ENCODE measurements around the gene PNPLA6. TPM values are rescaled to one million over a fixed set of nuclear protein-coding genes. Genes with fewer than 3 reads are reported as not detected.

Gene PNPLA6
- total and polyA plus RNA-seq, 2 experiments from 2014 or later: 43.0 to 50.5 TPM

DNA sequence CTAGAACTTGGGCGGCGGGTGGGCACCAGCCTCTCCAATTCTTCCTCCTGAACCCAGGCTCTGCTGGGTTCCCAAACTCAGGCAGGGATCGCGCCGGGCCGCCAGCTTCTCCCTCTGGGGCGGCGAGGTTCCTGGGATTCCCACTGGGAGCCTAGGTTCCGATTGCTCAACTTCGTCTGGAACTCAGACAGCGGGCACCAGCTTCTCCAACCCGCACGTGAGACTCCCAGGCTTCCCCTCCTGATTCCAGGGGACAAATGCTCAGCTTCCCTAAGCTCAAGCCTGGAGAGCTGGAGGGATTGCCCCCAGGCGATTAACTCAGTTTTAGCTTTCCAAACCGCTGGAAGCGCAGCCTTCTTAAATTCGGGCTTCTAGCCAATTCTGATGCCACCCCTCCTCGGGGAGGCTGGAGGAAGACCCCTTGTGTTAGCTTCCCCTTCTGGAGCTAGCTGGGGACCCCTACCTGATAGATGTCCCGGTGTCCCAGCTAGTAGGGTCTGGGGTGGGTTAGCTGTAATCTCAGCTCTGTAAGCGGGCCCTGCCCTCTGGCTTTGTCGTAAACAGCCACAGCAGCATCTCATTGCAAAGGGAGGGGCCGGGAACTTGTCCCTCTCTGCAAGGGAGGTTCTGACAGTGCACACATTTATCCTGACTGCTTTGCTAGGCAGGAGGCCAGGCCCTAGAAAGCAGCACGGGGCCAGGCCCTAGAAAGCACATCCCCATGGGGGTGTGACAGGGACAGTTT lies 12.4 kb upstream of the PNPLA6 start:
- H3K9me3 ChIP-seq (ENCODE audit: low read depth): no peaks in the 10 kb centered on the region
- no peaks in the 10 kb centered on the region for H4K20me1 ChIP-seq (ENCODE audit: insufficient read depth, poor library complexity, severe bottlenecking)
- H3K4me3 ChIP-seq: peak overlapping the region; percentile 53
- no peaks in the 10 kb centered on the region for H3K9me2 ChIP-seq (replicated peaks; ENCODE audit: insufficient read depth)
- WGBS (ENCODE audit: low lambda C conversion rate, missing lambda C conversion rate): 18% methylated on average over 23 of the region's 23 CpGs
- H3K79me2 ChIP-seq: peaks cover 13% of the 10 kb centered on the region
- no peak overlapping the region for H3K27ac ChIP-seq
- TF ChIP-seq, protein P1, sequence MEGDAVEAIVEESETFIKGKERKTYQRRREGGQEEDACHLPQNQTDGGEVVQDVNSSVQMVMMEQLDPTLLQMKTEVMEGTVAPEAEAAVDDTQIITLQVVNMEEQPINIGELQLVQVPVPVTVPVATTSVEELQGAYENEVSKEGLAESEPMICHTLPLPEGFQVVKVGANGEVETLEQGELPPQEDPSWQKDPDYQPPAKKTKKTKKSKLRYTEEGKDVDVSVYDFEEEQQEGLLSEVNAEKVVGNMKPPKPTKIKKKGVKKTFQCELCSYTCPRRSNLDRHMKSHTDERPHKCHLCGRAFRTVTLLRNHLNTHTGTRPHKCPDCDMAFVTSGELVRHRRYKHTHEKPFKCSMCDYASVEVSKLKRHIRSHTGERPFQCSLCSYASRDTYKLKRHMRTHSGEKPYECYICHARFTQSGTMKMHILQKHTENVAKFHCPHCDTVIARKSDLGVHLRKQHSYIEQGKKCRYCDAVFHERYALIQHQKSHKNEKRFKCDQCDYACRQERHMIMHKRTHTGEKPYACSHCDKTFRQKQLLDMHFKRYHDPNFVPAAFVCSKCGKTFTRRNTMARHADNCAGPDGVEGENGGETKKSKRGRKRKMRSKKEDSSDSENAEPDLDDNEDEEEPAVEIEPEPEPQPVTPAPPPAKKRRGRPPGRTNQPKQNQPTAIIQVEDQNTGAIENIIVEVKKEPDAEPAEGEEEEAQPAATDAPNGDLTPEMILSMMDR (IDR thresholded peaks at IDR 0.05; ENCODE audit: poor library complexity): no peak
- TF ChIP-seq EZH2 (IDR thresholded peaks at IDR 0.05; ENCODE audit: borderline replicate concordance) (no peak), EZH2phosphoT487 (IDR thresholded peaks at IDR 0.05; ENCODE audit: low read depth, severe bottlenecking, unreplicated experiment) (no peak)
- peak; percentile 46 for DNase-seq (ENCODE audit: low spot score)
- H2AFZ ChIP-seq: peak overlapping the region; percentile 59
- no peaks in the 10 kb centered on the region for H3K36me3 ChIP-seq (replicated peaks; ENCODE audit: insufficient read depth, low read depth)
- peaks cover 16% of the 10 kb centered on the region for H3K4me1 ChIP-seq (ENCODE audit: insufficient read depth)
- peak overlapping the region; percentile 93 for H3K4me2 ChIP-seq
- H3K27me3 ChIP-seq: no peaks in the 10 kb centered on the region

GRCh38 chr19:7524523-7524922 lies 11.0 kb upstream of the PNPLA6 start:
- Histone ChIP-seq H3K4me1 (ENCODE audit: insufficient read depth) (peaks cover 16% of the 10 kb centered on the region), H3K9me3 (ENCODE audit: low read depth) (no peaks in the 10 kb centered on the region), H3K4me3 (no peak overlapping the region), H3K4me2 (no peak overlapping the region), H3K9me2 (replicated peaks; ENCODE audit: insufficient read depth) (no peaks in the 10 kb centered on the region), H3K79me2 (peaks cover 12% of the 10 kb centered on the region), H3K36me3 (replicated peaks; ENCODE audit: insufficient read depth, low read depth) (no peaks in the 10 kb centered on the region), H4K20me1 (ENCODE audit: insufficient read depth, poor library complexity, severe bottlenecking) (no peaks in the 10 kb centered on the region), H3K27me3 (no peaks in the 10 kb centered on the region), H2AFZ (no peak overlapping the region), H3K27ac (no peak overlapping the region)
- DNase-seq (ENCODE audit: low spot score): no peak
- TF ChIP-seq EZH2 (IDR thresholded peaks at IDR 0.05; ENCODE audit: borderline replicate concordance) (no peak), EZH2phosphoT487 (IDR thresholded peaks at IDR 0.05; ENCODE audit: low read depth, severe bottlenecking, unreplicated experiment) (no peak)
- TF ChIP-seq, protein P1 (IDR thresholded peaks at IDR 0.05; ENCODE audit: poor library complexity): no peak
- 98% methylated on average over 5 of the region's 5 CpGs for WGBS (ENCODE audit: low lambda C conversion rate, missing lambda C conversion rate)

DNA sequence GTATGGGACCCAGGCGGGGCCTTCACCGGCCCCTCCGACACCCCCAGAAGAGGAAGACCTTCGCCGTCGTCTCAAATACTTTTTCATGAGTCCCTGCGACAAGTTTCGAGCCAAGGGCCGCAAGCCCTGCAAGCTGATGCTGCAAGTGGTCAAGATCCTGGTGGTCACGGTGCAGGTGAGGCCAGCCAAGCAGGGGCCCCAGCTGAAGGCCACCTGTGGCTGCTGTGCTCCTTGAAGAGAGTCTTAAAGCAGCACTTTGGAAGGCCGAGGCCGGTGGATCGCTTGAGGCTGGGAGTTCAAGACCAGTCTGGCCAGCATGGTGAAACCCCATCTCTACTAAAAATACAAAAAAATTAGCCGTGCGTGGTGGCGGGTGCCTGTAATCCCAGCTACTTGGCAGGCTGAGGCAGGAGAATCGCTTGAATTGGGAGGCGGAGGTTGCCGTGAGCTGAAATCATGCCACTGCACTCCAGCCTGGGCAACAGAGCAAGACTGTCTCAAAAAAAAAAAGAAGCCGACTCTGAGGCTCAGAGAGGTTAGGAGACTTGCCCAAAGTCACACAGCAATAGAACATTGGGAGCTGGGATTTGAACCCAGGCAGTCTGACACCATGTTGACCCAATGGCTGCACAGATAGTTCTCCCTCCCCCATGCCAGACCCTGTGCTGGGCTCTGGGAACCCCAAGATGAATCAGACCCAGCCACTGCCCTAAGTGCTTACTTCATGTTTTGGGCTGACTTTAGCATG lies 10.4 kb upstream of the PNPLA6 start:
- H3K4me3 ChIP-seq: no peak overlapping the region
- H3K36me3 ChIP-seq (replicated peaks; ENCODE audit: insufficient read depth, low read depth): no peaks in the 10 kb centered on the region
- H3K79me2 ChIP-seq: peaks cover 12% of the 10 kb centered on the region
- H3K9me3 ChIP-seq (ENCODE audit: low read depth): no peaks in the 10 kb centered on the region
- peaks cover 16% of the 10 kb centered on the region for H3K4me1 ChIP-seq (ENCODE audit: insufficient read depth)
- no peak overlapping the region for H3K4me2 ChIP-seq
- DNase-seq (ENCODE audit: low spot score): no peak
- H4K20me1 ChIP-seq (ENCODE audit: insufficient read depth, poor library complexity, severe bottlenecking): no peaks in the 10 kb centered on the region
- WGBS (ENCODE audit: low lambda C conversion rate, missing lambda C conversion rate): 94% methylated on average over 20 of the region's 20 CpGs
- H2AFZ ChIP-seq: no peak overlapping the region
- no peaks in the 10 kb centered on the region for H3K9me2 ChIP-seq (replicated peaks; ENCODE audit: insufficient read depth)
- TF ChIP-seq, protein P1 (IDR thresholded peaks at IDR 0.05; ENCODE audit: poor library complexity): no peak
- no peaks in the 10 kb centered on the region for H3K27me3 ChIP-seq
- no peak overlapping the region for H3K27ac ChIP-seq

Measured in hepatocyte (in vitro differentiated cells).